Neutrophil (primary cell): ENCODE measurements around the gene CAST.
"Not testable (repeated sequence)": the region's sequence is repeated elsewhere in the genome, so short reads cannot be mapped to it uniquely, and the experiment has no call there.

Experiments
- H3K27ac ChIP-seq: fragments of 200-600 bp; sonication (generic); 2 replicates; pipeline ENCODE4 v1.5.1; 2016; ENCODE audit warnings: mild to moderate bottlenecking, moderate library complexity
- H3K27me3 ChIP-seq: fragments of 200-600 bp; sonication (generic); 2 replicates; pipeline ENCODE4 v1.6.0; 2016; ENCODE audit warnings: mild to moderate bottlenecking
- H3K36me3 ChIP-seq: fragments of 200-600 bp; sonication (generic); 2 replicates; pipeline ENCODE4 v1.5.1; 2017
- H3K4me1 ChIP-seq, 2 experiments: fragments of 200-600 bp in 1 of 2; sonication (generic) in 1 of 2; 1 replicate in 1 of 2; 2 replicates in 1 of 2; pipeline versions ENCODE4 v1.5.1 to v1.6.1; 2013 to 2016; ENCODE audit warnings: low read depth in 1 of 2, low read length in 1 of 2, mild to moderate bottlenecking in 1 of 2, moderate library complexity in 1 of 2; ENCODE audit not compliant: control insufficient read depth in 1 of 2, insufficient read depth in 1 of 2
- H3K4me3 ChIP-seq, 2 experiments: fragments of 200-600 bp in 1 of 2; sonication (generic) in 1 of 2; 1 replicate in 1 of 2; 2 replicates in 1 of 2; pipeline ENCODE4 v1.5.1; 2013 to 2016; ENCODE audit warnings: low read depth in 1 of 2, low read length in 1 of 2, mild to moderate bottlenecking in 1 of 2, moderate library complexity in 1 of 2
- H3K9me3 ChIP-seq: fragments of 200-600 bp; sonication (generic); 2 replicates; pipeline ENCODE4 v1.5.1; 2016
- CTCF ChIP-seq: fragments of 200-600 bp; sonication (generic); IDR thresholded peaks from 2 replicates; pipeline ENCODE4 v1.5.1; 2016; ENCODE audit warnings: antibody characterized with exemption

Gene CAST

GRCh38 chr5:96796434-96796833, 134.3 kb downstream of the CAST start:
- H3K27me3 ChIP-seq, result no peaks in the 10 kb centered on the region
- no peak overlapping the region for H3K4me3 ChIP-seq
- no peak for TF ChIP-seq CTCF
- no peaks in the 10 kb centered on the region for H3K9me3 ChIP-seq
- H3K27ac ChIP-seq, result no peak overlapping the region
- peaks cover 97% of the 10 kb centered on the region for H3K36me3 ChIP-seq
- H3K4me1 ChIP-seq, result no peaks in the 10 kb centered on the region

GRCh38 chr5:96801718-96802117, 139.5 kb downstream of the CAST start:
- not testable (repeated sequence) for H3K4me3 ChIP-seq, H3K27ac ChIP-seq, H3K27me3 ChIP-seq, H3K9me3 ChIP-seq
- Histone ChIP-seq H3K4me1 (peaks cover 10 to 16% of the 10 kb centered on the region in 2 experiments), H3K36me3 (peaks cover 50% of the 10 kb centered on the region)

GRCh38 chr5:96807075-96807654, 145.0 kb downstream of the CAST start:
- Histone ChIP-seq H3K36me3 (peaks cover 5% of the 10 kb centered on the region), H3K27me3 (no peaks in the 10 kb centered on the region), H3K4me1 (peaks cover 20 to 27% of the 10 kb centered on the region in 2 experiments), H3K4me3 (peak overlapping the region; percentile 73 to 89), H3K9me3 (no peaks in the 10 kb centered on the region), H3K27ac (peak overlapping the region; percentile 96)
- no peak for TF ChIP-seq CTCF

- H3K27ac ChIP-seq, result peak overlapping the region; percentile 96
These were observed 146.3 kb downstream of the CAST start for GRCh38 chr5:96808541-96808828.

GRCh38 chr5:96808868-96809558, 146.8 kb downstream of the CAST start:
- Histone ChIP-seq H3K27ac (peak overlapping the region; percentile 96), H3K4me1 (peaks cover 20 to 27% of the 10 kb centered on the region in 2 experiments), H3K36me3 (no peaks in the 10 kb centered on the region)

More at GRCh38 chr5:96808541-96808828, 146.3 kb downstream of the CAST start:
- Histone ChIP-seq H3K27me3 (no peaks in the 10 kb centered on the region), H3K9me3 (no peaks in the 10 kb centered on the region), H3K36me3 (no peaks in the 10 kb centered on the region), H3K4me1 (peaks cover 20 to 27% of the 10 kb centered on the region in 2 experiments), H3K4me3 (peak overlapping the region; percentile 73 to 89)
- no peak for TF ChIP-seq CTCF

More at GRCh38 chr5:96808868-96809558, 146.8 kb downstream of the CAST start:
- no peak for TF ChIP-seq CTCF
- peak overlapping the region; percentile 73 to 89 for H3K4me3 ChIP-seq
- H3K9me3 ChIP-seq, result no peaks in the 10 kb centered on the region
- H3K27me3 ChIP-seq, result no peaks in the 10 kb centered on the region
